H9 (cell line): ENCODE measurements around the gene ULK2. TPM values are rescaled to one million over a fixed set of nuclear protein-coding genes. Genes with fewer than 3 reads are reported as not detected.

Experiments
- DNase-seq: peaks from one replicate; pipeline ENCODE4 v3.0.0-alpha.2; 2017
- H2AFZ ChIP-seq: one replicate; pipeline ENCODE4 v1.6.1; 2013; ENCODE audit warnings: mild to moderate bottlenecking, low read length, control low read depth, moderate library complexity
- H2AK5ac ChIP-seq: 2 replicates; pipeline ENCODE4 v1.6.1; 2013; ENCODE audit warnings: low read length, control low read depth, mixed read lengths; ENCODE audit not compliant: insufficient read length
- H2BK120ac ChIP-seq: one replicate; pipeline ENCODE4 v1.6.1; 2013; ENCODE audit warnings: low read depth, mild to moderate bottlenecking, low read length, control low read depth, inconsistent platforms; ENCODE audit not compliant: poor library complexity, severe bottlenecking
- H2BK12ac ChIP-seq: 2 replicates; pipeline ENCODE4 v1.6.1; 2013; ENCODE audit warnings: low read length, control low read depth, mixed read lengths, low read depth; ENCODE audit not compliant: insufficient read length
- H2BK15ac ChIP-seq: 2 replicates; pipeline ENCODE4 v1.6.1; 2013; ENCODE audit warnings: low read depth, low read length, control low read depth
- H2BK20ac ChIP-seq: one replicate; pipeline ENCODE4 v1.6.1; 2013; ENCODE audit warnings: low read depth, mild to moderate bottlenecking, low read length, control low read depth, inconsistent platforms; ENCODE audit not compliant: poor library complexity, severe bottlenecking
- H2BK5ac ChIP-seq: 2 replicates; pipeline ENCODE4 v1.6.1; 2013; ENCODE audit warnings: low read length, control low read depth, mixed read lengths; ENCODE audit not compliant: insufficient read length
- H3K14ac ChIP-seq: 2 replicates; pipeline ENCODE4 v1.6.1; 2013; ENCODE audit warnings: low read length, control low read depth; ENCODE audit not compliant: insufficient read depth
- H3K18ac ChIP-seq: 2 replicates; pipeline ENCODE4 v1.6.1; 2013; ENCODE audit warnings: low read depth, mild to moderate bottlenecking, mixed read lengths, low read length, control low read depth; ENCODE audit not compliant: insufficient read length
- H3K23ac ChIP-seq: 2 replicates; pipeline ENCODE4 v1.6.1; 2013; ENCODE audit warnings: low read length, control low read depth, mixed read lengths, low read depth; ENCODE audit not compliant: insufficient read length
- H3K23me2 ChIP-seq: 2 replicates; pipeline ENCODE4 v1.6.1; 2013; ENCODE audit warnings: low read depth, mild to moderate bottlenecking, mixed read lengths, low read length, control low read depth; ENCODE audit not compliant: insufficient read length, poor library complexity, severe bottlenecking
- H3K27ac ChIP-seq: 2 replicates; pipeline ENCODE4 v1.5.1; 2013; ENCODE audit warnings: low read length, control low read depth, mixed read lengths, low read depth; ENCODE audit not compliant: insufficient read length
- H3K27me3 ChIP-seq: 2 replicates; pipeline ENCODE4 v1.6.1; 2013; ENCODE audit warnings: low read length, control low read depth, inconsistent platforms; ENCODE audit not compliant: insufficient read depth
- H3K4ac ChIP-seq: 2 replicates; pipeline ENCODE4 v1.6.1; 2013; ENCODE audit warnings: low read depth, mild to moderate bottlenecking, control low read depth, inconsistent platforms, low read length, moderate library complexity
- H3K4me1 ChIP-seq: 2 replicates; pipeline ENCODE4 v1.6.1; 2013; ENCODE audit warnings: low read length, control low read depth, inconsistent platforms; ENCODE audit not compliant: insufficient read depth
- H3K4me2 ChIP-seq: 2 replicates; pipeline ENCODE4 v1.6.1; 2013; ENCODE audit warnings: low read length, control low read depth, mixed read lengths; ENCODE audit not compliant: insufficient read length, insufficient read depth
- H3K56ac ChIP-seq: 2 replicates; pipeline ENCODE4 v1.6.1; 2013; ENCODE audit warnings: low read depth, mild to moderate bottlenecking, mixed read lengths, low read length, control low read depth; ENCODE audit not compliant: insufficient read length
- H3K79me1 ChIP-seq: 2 replicates; pipeline ENCODE4 v1.6.1; 2013; ENCODE audit warnings: low read depth, mild to moderate bottlenecking, moderate library complexity, low read length, control low read depth, inconsistent platforms; ENCODE audit not compliant: insufficient read depth, poor library complexity, severe bottlenecking
- H3K79me2 ChIP-seq: 2 replicates; pipeline ENCODE4 v1.6.1; 2013; ENCODE audit warnings: low read length, control low read depth, inconsistent platforms; ENCODE audit not compliant: insufficient read depth
- H3K9ac ChIP-seq: 2 replicates; pipeline ENCODE4 v1.6.1; 2013; ENCODE audit warnings: low read length, control low read depth, mixed read lengths; ENCODE audit not compliant: insufficient read length; ENCODE audit errors: extremely low read depth
- H3K9me3 ChIP-seq: one replicate; pipeline ENCODE4 v1.6.1; 2013; ENCODE audit warnings: low read depth, low read length, inconsistent platforms; ENCODE audit not compliant: control insufficient read depth
- H3T11ph ChIP-seq: one replicate; pipeline ENCODE4 v1.6.1; 2013; ENCODE audit warnings: mild to moderate bottlenecking, low read length, control low read depth, inconsistent platforms
- H4K20me1 ChIP-seq: one replicate; pipeline ENCODE4 v1.6.1; 2013; ENCODE audit not compliant: control insufficient read depth, insufficient read length, insufficient read depth
- H4K5ac ChIP-seq: 2 replicates; pipeline ENCODE4 v1.6.1; 2013; ENCODE audit warnings: low read depth, mild to moderate bottlenecking, mixed read lengths, low read length, control low read depth; ENCODE audit not compliant: insufficient read length
- H4K8ac ChIP-seq: replicated peaks from 2 replicates; pipeline ENCODE4 v1.6.1; 2013; ENCODE audit warnings: low read length, control low read depth, mixed read lengths, low read depth; ENCODE audit not compliant: insufficient read length
- H4K91ac ChIP-seq: 2 replicates; pipeline ENCODE4 v1.6.1; 2013; ENCODE audit warnings: low read depth, mild to moderate bottlenecking, moderate library complexity, mixed read lengths, low read length, control low read depth; ENCODE audit not compliant: insufficient read length
- H3K27ac Mint-ChIP-seq, 3 experiments: 2 replicates in 2 of 3; 3 replicates in 1 of 3; pipeline ENCODE4 v1.8.0; 2020 to 2021; ENCODE audit warnings: mixed read lengths in 3 of 3, mild to moderate bottlenecking in 1 of 3, moderate library complexity in 1 of 3
- H3K27me3 Mint-ChIP-seq: 2 replicates; pipeline ENCODE4 v1.8.0; 2021; ENCODE audit warnings: low read depth, mild to moderate bottlenecking, moderate library complexity, mixed read lengths
- H3K36me3 Mint-ChIP-seq, 3 experiments: 2 replicates in 2 of 3; 3 replicates in 1 of 3; pipeline ENCODE4 v1.8.0; 2020 to 2021; ENCODE audit warnings: low read depth in 3 of 3, mixed read lengths in 3 of 3; ENCODE audit not compliant: insufficient read depth in 1 of 3
- H3K4me1 Mint-ChIP-seq, 2 experiments: 2 replicates each; pipeline ENCODE4 v1.8.0; 2020; ENCODE audit warnings: mixed read lengths in 2 of 2
- H3K4me3 Mint-ChIP-seq, 2 experiments: 2 replicates in 1 of 2; 3 replicates in 1 of 2; pipeline ENCODE4 v1.8.0; 2020 to 2021; ENCODE audit warnings: mild to moderate bottlenecking in 2 of 2, mixed read lengths in 2 of 2, moderate library complexity in 1 of 2
- H3K9me3 Mint-ChIP-seq, 2 experiments: 2 replicates in 1 of 2; 3 replicates in 1 of 2; pipeline ENCODE4 v1.8.0; 2020; ENCODE audit warnings: mild to moderate bottlenecking in 2 of 2, mixed read lengths in 2 of 2, moderate library complexity in 1 of 2
- WGBS: extraction: QIAGEN DNeasy Blood & Tissue Kit; methylation state at CpG from one replicate; pipeline ENCODE4 v1.1.7; 2013; ENCODE audit warnings: missing lambda C conversion rate, low lambda C conversion rate, mixed read lengths; ENCODE audit not compliant: insufficient read length; ENCODE audit errors: extremely low coverage; 5-methylcytosine and 5-hydroxymethylcytosine counted together
- total RNA-seq: library from RNA; stranded (reverse); gene quantifications from 2 replicates; pipeline ENCODE4 v1.2.1, GENCODE V29; 2021
- TF ChIP-seq, protein P1 (sequence below): fragments of 200-600 bp; sonication (generic); conservative IDR thresholded peaks from 3 replicates; pipeline ENCODE4 v1.8.0; 2021; ENCODE audit warnings: antibody characterized with exemption, mild to moderate bottlenecking

Gene ULK2
- total RNA-seq, 1 experiment from 2014 or later, result 11.5 TPM

DNA sequence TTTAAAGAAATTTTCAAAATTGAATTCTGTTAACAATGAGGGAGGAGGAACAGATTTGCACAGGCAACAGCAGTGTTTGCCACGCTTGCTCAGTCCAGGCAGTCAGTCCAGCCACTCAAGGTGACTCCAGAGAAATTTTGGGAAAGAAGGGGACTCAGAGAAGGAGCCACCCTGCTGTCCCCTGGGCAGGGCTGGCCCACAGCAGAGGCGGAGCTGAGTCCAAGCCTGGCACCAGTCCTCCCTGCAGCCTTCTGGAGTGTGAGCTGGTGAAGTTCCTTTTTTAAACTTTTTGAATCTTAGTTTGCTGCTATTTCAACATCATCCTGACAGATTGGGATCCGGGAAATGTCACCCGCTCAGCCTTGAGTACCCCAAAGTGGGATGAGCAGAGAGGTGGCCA lies 136.9 kb downstream of the ULK2 start:
- H4K91ac ChIP-seq, result no peak overlapping the region
- no peaks in the 10 kb centered on the region for H3K23me2 ChIP-seq
- H3K36me3 Mint-ChIP-seq, result no peaks in the 10 kb centered on the region
- TF ChIP-seq, protein P1, sequence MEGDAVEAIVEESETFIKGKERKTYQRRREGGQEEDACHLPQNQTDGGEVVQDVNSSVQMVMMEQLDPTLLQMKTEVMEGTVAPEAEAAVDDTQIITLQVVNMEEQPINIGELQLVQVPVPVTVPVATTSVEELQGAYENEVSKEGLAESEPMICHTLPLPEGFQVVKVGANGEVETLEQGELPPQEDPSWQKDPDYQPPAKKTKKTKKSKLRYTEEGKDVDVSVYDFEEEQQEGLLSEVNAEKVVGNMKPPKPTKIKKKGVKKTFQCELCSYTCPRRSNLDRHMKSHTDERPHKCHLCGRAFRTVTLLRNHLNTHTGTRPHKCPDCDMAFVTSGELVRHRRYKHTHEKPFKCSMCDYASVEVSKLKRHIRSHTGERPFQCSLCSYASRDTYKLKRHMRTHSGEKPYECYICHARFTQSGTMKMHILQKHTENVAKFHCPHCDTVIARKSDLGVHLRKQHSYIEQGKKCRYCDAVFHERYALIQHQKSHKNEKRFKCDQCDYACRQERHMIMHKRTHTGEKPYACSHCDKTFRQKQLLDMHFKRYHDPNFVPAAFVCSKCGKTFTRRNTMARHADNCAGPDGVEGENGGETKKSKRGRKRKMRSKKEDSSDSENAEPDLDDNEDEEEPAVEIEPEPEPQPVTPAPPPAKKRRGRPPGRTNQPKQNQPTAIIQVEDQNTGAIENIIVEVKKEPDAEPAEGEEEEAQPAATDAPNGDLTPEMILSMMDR, result no peak
- DNase-seq, result no peak
- H2BK15ac ChIP-seq, result no peak overlapping the region
- no peak overlapping the region for H3K27ac Mint-ChIP-seq
- H3K4me1 Mint-ChIP-seq, result no peaks in the 10 kb centered on the region
- no peaks in the 10 kb centered on the region for H4K20me1 ChIP-seq
- H3K79me1 ChIP-seq, result no peaks in the 10 kb centered on the region
- H2AFZ ChIP-seq, result no peak overlapping the region
- H2AK5ac ChIP-seq, result no peak overlapping the region
- H3K4me3 Mint-ChIP-seq, result no peak overlapping the region
- H3K27me3 ChIP-seq, result no peaks in the 10 kb centered on the region
- H3K4me2 ChIP-seq, result no peak overlapping the region
- H3K27me3 Mint-ChIP-seq, result peaks cover 4% of the 10 kb centered on the region
- H2BK12ac ChIP-seq, result no peak overlapping the region
- H3K23ac ChIP-seq, result no peak overlapping the region
- H3K14ac ChIP-seq, result no peak overlapping the region
- H3K4me1 ChIP-seq, result no peaks in the 10 kb centered on the region
- no peak overlapping the region for H2BK20ac ChIP-seq
- no peak overlapping the region for H3K27ac ChIP-seq
- no peak overlapping the region for H3K4ac ChIP-seq
- no peak overlapping the region for H3K9ac ChIP-seq
- no peak overlapping the region for H3T11ph ChIP-seq
- H3K9me3 Mint-ChIP-seq, result no peaks in the 10 kb centered on the region
- H3K18ac ChIP-seq, result no peak overlapping the region
- H3K9me3 ChIP-seq, result no peaks in the 10 kb centered on the region
- H4K8ac ChIP-seq, result no peak overlapping the region
- H3K79me2 ChIP-seq, result no peaks in the 10 kb centered on the region
- WGBS, result no CpG with 5 or more reads among the region's 4 CpGs
- H3K56ac ChIP-seq, result no peak overlapping the region
- H2BK120ac ChIP-seq, result no peak overlapping the region
- H2BK5ac ChIP-seq, result no peak overlapping the region
- H4K5ac ChIP-seq, result no peak overlapping the region
